DOHH2 (cell line): Measurements from ENCODE around the gene AFF4.

Experiments
- H3F3A ChIP-seq: fragments of 200-600 bp; sonication (generic), shearing (Covaris generic); 2 replicates; pipeline ENCODE4 v1.6.0; 2016; ENCODE audit warnings: antibody characterized with exemption, mild to moderate bottlenecking; ENCODE audit not compliant: control insufficient read depth, insufficient read depth
- H3K27ac ChIP-seq: fragments of 200-600 bp; sonication (generic); 2 replicates; pipeline ENCODE4 v1.5.1; 2014; ENCODE audit warnings: low read depth, mild to moderate bottlenecking, low read length, moderate library complexity
- H3K27me3 ChIP-seq: fragments of 200-600 bp; sonication (generic); 2 replicates; pipeline ENCODE4 v1.6.1; 2014; ENCODE audit warnings: mild to moderate bottlenecking, low read length, mixed read lengths; ENCODE audit not compliant: control insufficient read depth
- H3K36me3 ChIP-seq: fragments of 200-600 bp; sonication (generic); 2 replicates; pipeline ENCODE4 v1.6.1; 2014; ENCODE audit warnings: mild to moderate bottlenecking, low read length, moderate library complexity, mixed read lengths; ENCODE audit not compliant: control insufficient read depth
- H3K4me1 ChIP-seq: fragments of 200-600 bp; sonication (generic); 2 replicates; pipeline ENCODE4 v1.6.1; 2014; ENCODE audit warnings: mild to moderate bottlenecking, low read length, mixed read lengths; ENCODE audit not compliant: control insufficient read depth
- H3K4me2 ChIP-seq: fragments of 200-600 bp; sonication (generic); 2 replicates; pipeline ENCODE4 v1.6.0; 2014; ENCODE audit warnings: mild to moderate bottlenecking, low read length, moderate library complexity
- H3K4me3 ChIP-seq: fragments of 200-600 bp; sonication (generic); 2 replicates; pipeline ENCODE4 v1.5.1; 2014; ENCODE audit warnings: mild to moderate bottlenecking, low read length, mixed read lengths
- H3K79me2 ChIP-seq: fragments of 200-600 bp; sonication (generic); 2 replicates; pipeline ENCODE4 v1.6.1; 2014; ENCODE audit warnings: mild to moderate bottlenecking, low read length, mixed read lengths; ENCODE audit not compliant: control insufficient read depth
- H3K9me2 ChIP-seq: fragments of 200-600 bp; sonication (generic); replicated peaks from 2 replicates; pipeline ENCODE4 v1.6.1; 2014; ENCODE audit warnings: mild to moderate bottlenecking, low read length, mixed read lengths; ENCODE audit not compliant: control insufficient read depth
- H3K9me3 ChIP-seq: fragments of 200-600 bp; sonication (generic); 2 replicates; pipeline ENCODE4 v1.6.1; 2014; ENCODE audit warnings: antibody characterized with exemption, low read length, mixed read lengths; ENCODE audit not compliant: control insufficient read depth, insufficient read depth
- H4K20me1 ChIP-seq: fragments of 200-600 bp; sonication (generic); 2 replicates; pipeline ENCODE4 v1.6.0; 2014; ENCODE audit warnings: low read depth, mild to moderate bottlenecking, antibody characterized with exemption, low read length, moderate library complexity; ENCODE audit not compliant: control insufficient read depth, insufficient read depth
- CTCF ChIP-seq: fragments of 200-600 bp; sonication (generic); IDR thresholded peaks from one replicate; pipeline ENCODE4 v1.5.1; 2014; ENCODE audit warnings: antibody characterized with exemption, mild to moderate bottlenecking, low read depth, low read length; ENCODE audit not compliant: poor library complexity, severe bottlenecking
- EZH2phosphoT487 ChIP-seq: fragments of 200-600 bp; sonication (generic); IDR thresholded peaks from 2 replicates; pipeline ENCODE4 v1.6.1; 2017; ENCODE audit warnings: borderline replicate concordance, mild to moderate bottlenecking, antibody characterized with exemption, low read length, moderate library complexity, mixed read lengths

The AFF4 gene

GRCh38 chr5:132953710-132954109, 9.7 kb downstream of the AFF4 start:
- Histone ChIP-seq H3K27ac (no peak overlapping the region), H3K9me2 (no peaks in the 10 kb centered on the region), H3K27me3 (no peaks in the 10 kb centered on the region), H3K4me3 (no peak overlapping the region), H3K4me1 (no peaks in the 10 kb centered on the region), H3K4me2 (no peak overlapping the region), H3F3A (no peaks in the 10 kb centered on the region), H4K20me1 (0 out of 2 replicates have a peak, but pooled peaks cover 4% of the 10 kb centered on the region), H3K79me2 (peaks cover 92% of the 10 kb centered on the region), H3K36me3 (peaks cover 16% of the 10 kb centered on the region), H3K9me3 (no peaks in the 10 kb centered on the region)
- TF ChIP-seq CTCF = no peak
- no peak for TF ChIP-seq EZH2phosphoT487

- peaks cover 92% of the 10 kb centered on the region for H3K79me2 ChIP-seq
- no peaks in the 10 kb centered on the region for H3K9me3 ChIP-seq
- H3K36me3 ChIP-seq = peaks cover 16% of the 10 kb centered on the region
- no peak for TF ChIP-seq EZH2phosphoT487
- no peaks in the 10 kb centered on the region for H3F3A ChIP-seq
- no peak overlapping the region for H3K4me3 ChIP-seq
- H3K4me1 ChIP-seq = no peaks in the 10 kb centered on the region
- H3K4me2 ChIP-seq = no peak overlapping the region
- H3K27ac ChIP-seq = no peak overlapping the region
- H3K27me3 ChIP-seq = no peaks in the 10 kb centered on the region
- H3K9me2 ChIP-seq = no peaks in the 10 kb centered on the region
- 0 out of 2 replicates have a peak, but pooled peaks cover 4% of the 10 kb centered on the region for H4K20me1 ChIP-seq
Observed at GRCh38 chr5:132952829-132953228, 10.6 kb downstream of the AFF4 start.

- no peaks in the 10 kb centered on the region for H3K4me1 ChIP-seq
- no peak overlapping the region for H3K27ac ChIP-seq
- TF ChIP-seq CTCF (no peak), EZH2phosphoT487 (no peak)
- no peaks in the 10 kb centered on the region for H3K27me3 ChIP-seq
- H4K20me1 ChIP-seq = 0 out of 2 replicates have a peak, but pooled peaks cover 4% of the 10 kb centered on the region
- H3F3A ChIP-seq = no peaks in the 10 kb centered on the region
- H3K79me2 ChIP-seq = peaks cover 92% of the 10 kb centered on the region
- no peak overlapping the region for H3K4me2 ChIP-seq
- H3K9me3 ChIP-seq = no peaks in the 10 kb centered on the region
- no peaks in the 10 kb centered on the region for H3K9me2 ChIP-seq
- no peak overlapping the region for H3K4me3 ChIP-seq
- H3K36me3 ChIP-seq = peaks cover 16% of the 10 kb centered on the region
Observed at GRCh38 chr5:132951897-132952296, 11.5 kb downstream of the AFF4 start.

- no peaks in the 10 kb centered on the region for H3K9me3 ChIP-seq
Observed at GRCh38 chr5:132949136-132949535, 14.3 kb downstream of the AFF4 start.

More at GRCh38 chr5:132949136-132949535, 14.3 kb downstream of the AFF4 start:
- H3K4me1 ChIP-seq = no peaks in the 10 kb centered on the region
- H3K36me3 ChIP-seq = peaks cover 6% of the 10 kb centered on the region; the same call in 1 of the 2 replicates
- H3K9me2 ChIP-seq = no peaks in the 10 kb centered on the region
- H3K4me3 ChIP-seq = no peak overlapping the region
- H3K4me2 ChIP-seq = no peak overlapping the region
- TF ChIP-seq CTCF = no peak
- TF ChIP-seq EZH2phosphoT487 = no peak
- 0 out of 2 replicates have a peak, but pooled peaks cover 4% of the 10 kb centered on the region for H4K20me1 ChIP-seq
- H3K27me3 ChIP-seq = no peaks in the 10 kb centered on the region
- no peak overlapping the region for H3K27ac ChIP-seq
- H3K79me2 ChIP-seq = peaks cover 96% of the 10 kb centered on the region
- H3F3A ChIP-seq = no peaks in the 10 kb centered on the region
